ENCODE measurements around the gene TTYH1. TPM values are rescaled to one million over a fixed set of nuclear protein-coding genes. Genes with fewer than 3 reads are reported as not detected.

Gene TTYH1
- total and polyA plus RNA-seq, 2 of the 8 experiments (the other 6 are each of a cell fraction or from before 2014, with no cell fraction given): 26.7 to 46.5 TPM

DNA sequence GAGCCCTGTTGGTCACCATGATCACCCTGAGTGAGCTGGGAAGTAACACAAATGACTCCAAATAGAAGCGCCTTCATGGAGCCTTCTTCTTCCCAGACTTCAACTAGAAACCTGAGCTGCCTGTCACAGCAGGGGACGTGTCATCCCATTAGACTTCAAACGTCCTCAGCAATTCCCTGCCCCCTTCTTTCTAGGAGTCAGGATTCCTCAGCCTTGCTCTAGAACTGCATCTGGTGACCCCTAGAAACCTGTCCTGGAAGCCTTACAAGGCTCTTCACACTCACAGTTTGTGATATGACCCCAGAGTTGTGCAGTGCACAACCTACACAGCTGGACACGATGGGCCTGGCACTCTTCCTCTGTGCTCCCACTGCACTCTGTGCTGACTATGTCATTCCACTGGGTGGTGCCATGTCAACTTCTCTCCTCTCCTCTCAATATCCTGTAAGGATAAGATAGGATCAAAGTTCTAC is 23.6 kb upstream of the TTYH1 start:
- ChIA-PET POLR2A (ENCODE audit: partially characterized antibody) (interaction anchor here (0.6 to 1.6 kb wide), 12 partner anchors 9 to 191 kb away, joined by 3 to 9 read pairs (median 4); partner anchors contain the start of gene RPS9), CTCF (ENCODE audit: partially characterized antibody) (interaction anchor here (0.5 to 7.1 kb wide), 52 partner anchors 9 to 1393 kb away, joined by 3 to 109 read pairs (median 5); partner anchors contain the start of genes LAIR1, LENG8, LILRA4 and MBOAT7)
- Histone ChIP-seq H3K4ac (replicated peaks; ENCODE audit: insufficient read length, low read depth, low read length) (no peak overlapping the region), H3K4me2 (ENCODE audit: insufficient read depth in 1 of 2, low read depth in 2 of 2, low read length in 2 of 2) (peak overlapping the region; percentile 16 to 41; a peak in 2 of 4 replicates), H3K4me1 (replicated peaks in 1 of 4; ENCODE audit: control insufficient read depth in 3 of 4, insufficient read depth in 4 of 4, low read length in 3 of 4) (peaks cover 0 to 9% (median 6%) of the 10 kb centered on the region in 4 experiments; a peak in 6 of 7 replicates), H3K9ac (replicated peaks in 1 of 4; ENCODE audit: extremely low read depth in 1 of 4, low read depth in 3 of 4, low read length in 3 of 4) (no peak overlapping the region), H4K5ac (ENCODE audit: insufficient read length, low read depth, low read length) (no peak overlapping the region), H3K79me2 (ENCODE audit: control insufficient read depth in 1 of 2, insufficient read depth in 2 of 2, low read length in 2 of 2) (no peaks in the 10 kb centered on the region), H3K9me3 (ENCODE audit: insufficient read depth in 2 of 2, low read depth in 1 of 2, low read length in 1 of 2) (no peaks in the 10 kb centered on the region), H4K20me1 (replicated peaks in 1 of 2; ENCODE audit: control insufficient read depth in 1 of 2, insufficient read depth in 2 of 2, low read length in 2 of 2) (no peaks in the 10 kb centered on the region), H3K14ac (ENCODE audit: insufficient read length) (no peak overlapping the region), H2BK5ac (ENCODE audit: low read depth, low read length) (peak overlapping the region; percentile 16; the same call in 1 of the 2 replicates), H3K4me3 (ENCODE audit: extremely low read depth in 1 of 4, insufficient read depth in 2 of 4, low read depth in 3 of 4, low read length in 4 of 4) (peak overlapping the region in 1 of 4 experiments; percentile 25; a peak in 1 of 8 replicates), H2BK120ac (replicated peaks; ENCODE audit: low read depth, low read length) (no peak overlapping the region), H2AK5ac (ENCODE audit: low read depth, low read length) (0 out of 2 replicates have a peak overlapping the region, but pooled peaks have one; percentile 65), H3K36me3 (ENCODE audit: control insufficient read depth in 2 of 4, insufficient read depth in 4 of 4, low read length in 3 of 4) (no peaks in the 10 kb centered on the region), H3K18ac (ENCODE audit: extremely low read depth, low read length) (no peak overlapping the region), H3K23ac (ENCODE audit: insufficient read length) (no peak overlapping the region), H2AFZ (ENCODE audit: low read length) (no peak overlapping the region), H3K27ac (ENCODE audit: low read depth, low read length) (no peak overlapping the region), H2BK12ac (ENCODE audit: low read depth, low read length) (0 out of 2 replicates have a peak overlapping the region, but pooled peaks have one; percentile 50), H3K79me1 (ENCODE audit: low read depth, low read length) (no peaks in the 10 kb centered on the region), H2BK15ac (ENCODE audit: low read length) (0 out of 2 replicates have a peak overlapping the region, but pooled peaks have one; percentile 61), H3K27me3 (replicated peaks in 1 of 4; ENCODE audit: control insufficient read depth in 3 of 4, extremely low read depth in 1 of 4, insufficient read depth in 3 of 4, low read length in 3 of 4) (peaks cover 0 to 2% (median 0%) of the 10 kb centered on the region in 4 experiments; a peak in 2 of 7 replicates), H2BK20ac (ENCODE audit: low read length) (no peak overlapping the region), H4K91ac (replicated peaks; ENCODE audit: insufficient read length, low read length) (no peak overlapping the region), H4K8ac (ENCODE audit: extremely low read depth, insufficient read depth, low read length) (no peak overlapping the region), H3K56ac (replicated peaks; ENCODE audit: insufficient read length, low read depth, low read length) (no peak overlapping the region), H3K23me2 (ENCODE audit: low read depth, low read length) (no peaks in the 10 kb centered on the region)
- 21% methylated on average over 4 of the region's 4 CpGs; no CpG with 5 or more reads in 1 of the 2 experiments for WGBS, 2 experiments (ENCODE audit: extremely low coverage in 1 of 2, insufficient coverage in 1 of 2, insufficient read length in 1 of 2, insufficient replicate concordance in 2 of 2, low coverage in 1 of 2, low lambda C conversion rate in 2 of 2, missing lambda C conversion rate in 1 of 2)
- DNase-seq (ENCODE audit: low read depth in 1 of 2, low spot score in 2 of 2) (peak in 1 of 2 experiments; percentile 50), FAIRE-seq (peak; percentile 86)
- TF ChIP-seq RAD21 (IDR thresholded peaks at IDR 0.05 in 1 of 2, conservative IDR thresholded peaks at IDR 0.05 in 1 of 2; ENCODE audit: low read depth in 2 of 2, low read length in 2 of 2) (peak; percentile 50 to 51; a peak in 3 of 4 replicates), KDM1A (IDR thresholded peaks at IDR 0.05; ENCODE audit: borderline replicate concordance, low read length) (peak; percentile 87; the same call in 1 of the 2 replicates), HDAC2 (IDR thresholded peaks at IDR 0.05; ENCODE audit: borderline replicate concordance in 1 of 2, low read depth in 2 of 2, low read length in 2 of 2) (peak in 1 of 2 experiments; percentile 62; a peak in 1 of 4 replicates), CTCF (IDR thresholded peaks at IDR 0.05; ENCODE audit: control extremely low read depth in 1 of 3, insufficient read depth in 1 of 3, low read depth in 1 of 3, low read length in 3 of 3) (peak; percentile 47 to 57 (median 52))
- TF ChIP-seq, protein P1, sequence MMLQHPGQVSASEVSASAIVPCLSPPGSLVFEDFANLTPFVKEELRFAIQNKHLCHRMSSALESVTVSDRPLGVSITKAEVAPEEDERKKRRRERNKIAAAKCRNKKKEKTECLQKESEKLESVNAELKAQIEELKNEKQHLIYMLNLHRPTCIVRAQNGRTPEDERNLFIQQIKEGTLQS (IDR thresholded peaks at IDR 0.05; ENCODE audit: insufficient read depth, low read depth, low read length): no peak

Measured in H1 (cell line).